Activated effector memory CD4-positive, alpha-beta T cell treated with anti-CD3 and anti-CD28 coated beads, Interleukin-2, amount 50 U/mL, for 16 hours (primary cell): ENCODE data around the gene EVX2.

Experiments used
- DNase-seq: peaks from one replicate; pipeline ENCODE4 v3.0.0-alpha.2; 2020

EVX2 gene

DNA sequence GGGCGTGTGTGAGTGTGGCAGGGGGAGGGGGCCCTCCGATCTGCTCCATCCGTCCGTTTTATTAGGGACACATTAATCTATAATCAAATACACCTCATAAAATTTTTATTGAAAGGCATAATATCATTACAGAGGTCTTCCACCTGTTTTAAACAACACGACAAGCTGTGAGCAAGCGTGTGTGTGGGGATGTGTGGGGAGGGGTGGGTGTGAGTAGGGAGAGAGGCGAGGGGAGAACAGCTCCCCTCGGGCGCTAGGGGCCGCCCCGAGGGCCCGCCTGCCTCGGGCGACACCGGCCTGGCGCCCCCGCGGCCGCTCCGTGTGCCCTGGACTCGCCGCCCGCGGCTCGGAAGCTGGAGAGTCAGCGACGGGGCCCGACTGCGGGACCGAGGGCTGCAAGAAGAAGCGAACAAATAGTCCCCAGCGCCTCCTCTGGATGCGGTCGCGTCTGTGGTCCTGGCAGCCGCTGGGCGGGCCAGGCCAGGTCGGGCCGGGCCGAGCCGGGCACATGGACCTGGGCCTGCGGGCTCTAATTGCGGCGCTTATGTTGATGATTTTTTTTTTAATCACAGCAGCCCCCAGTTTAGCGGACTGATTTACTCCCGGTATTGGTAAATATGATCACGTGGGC is 38.4 kb upstream of the EVX2 start:
- no peak for DNase-seq

DNA sequence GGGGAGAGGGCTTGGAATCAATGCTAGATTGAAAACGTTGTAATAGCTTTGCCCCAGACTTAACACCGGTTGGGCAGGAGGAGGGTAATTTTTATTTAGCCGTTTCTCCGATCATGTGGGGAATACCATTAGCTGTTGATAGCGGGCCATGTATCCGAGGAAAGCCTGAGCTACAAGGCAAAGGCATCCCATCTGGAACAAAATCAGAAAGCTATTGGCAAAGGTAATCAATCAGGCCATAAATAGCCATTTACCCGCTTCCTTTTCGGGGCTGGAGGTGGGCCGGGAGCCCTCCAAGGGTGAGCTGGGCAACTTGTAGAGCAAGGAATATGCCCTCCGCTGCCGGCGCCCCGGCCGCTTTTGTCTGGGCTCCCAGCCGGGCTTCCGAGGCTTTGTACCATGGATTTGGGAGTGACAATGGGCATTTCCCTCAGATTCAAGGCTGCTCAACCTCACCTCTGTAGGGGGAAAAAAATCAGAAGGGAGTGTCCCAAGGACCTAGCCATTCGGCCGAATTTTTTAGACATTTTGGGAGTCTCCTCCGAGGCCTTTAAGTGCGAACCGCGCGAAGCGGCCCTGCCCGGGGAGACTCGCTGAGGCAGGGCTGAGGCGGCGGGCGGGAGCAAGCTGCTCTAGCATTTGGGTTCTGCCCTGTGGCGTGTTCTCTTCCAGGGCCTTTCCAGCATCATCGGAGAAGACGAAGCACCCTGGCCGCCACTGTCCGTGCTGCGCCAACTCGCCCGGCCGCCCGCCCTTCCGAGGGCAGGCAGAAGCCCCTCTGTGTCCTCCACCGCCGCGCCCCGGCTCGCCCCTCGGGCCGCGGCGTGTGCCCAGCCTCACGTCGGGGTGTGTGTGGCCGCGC is 37.7 kb upstream of the EVX2 start:
- DNase-seq, result no peak

GRCh38 chr2:176120364-176121189 is 36.8 kb upstream of the EVX2 start:
- no peak for DNase-seq

DNA sequence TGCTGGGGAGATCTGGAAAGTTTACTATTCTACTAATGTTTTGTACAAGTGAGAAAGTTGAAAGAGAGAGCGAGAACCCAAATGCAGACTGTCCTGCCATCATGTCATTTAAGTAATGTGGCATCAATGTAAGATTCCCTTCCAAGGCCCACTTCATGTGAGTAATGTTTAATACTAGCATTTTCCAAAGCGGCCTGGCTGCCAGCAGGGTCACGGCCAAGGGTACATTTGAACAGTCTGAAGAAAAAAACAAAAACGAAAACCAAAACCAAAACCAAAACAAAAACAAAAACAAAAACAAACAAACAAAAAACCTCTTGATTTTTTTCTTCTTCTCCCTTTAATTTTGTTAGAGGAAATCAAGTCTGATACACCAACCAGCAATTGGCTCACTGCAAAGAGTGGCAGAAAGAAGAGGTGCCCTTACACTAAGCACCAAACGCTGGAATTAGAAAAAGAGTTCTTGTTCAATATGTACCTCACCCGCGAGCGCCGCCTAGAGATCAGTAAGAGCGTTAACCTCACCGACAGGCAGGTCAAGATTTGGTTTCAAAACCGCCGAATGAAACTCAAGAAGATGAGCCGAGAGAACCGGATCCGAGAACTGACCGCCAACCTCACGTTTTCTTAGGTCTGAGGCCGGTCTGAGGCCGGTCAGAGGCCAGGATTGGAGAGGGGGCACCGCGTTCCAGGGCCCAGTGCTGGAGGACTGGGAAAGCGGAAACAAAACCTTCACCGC is 35.0 kb upstream of the EVX2 start:
- no peak for DNase-seq

DNA sequence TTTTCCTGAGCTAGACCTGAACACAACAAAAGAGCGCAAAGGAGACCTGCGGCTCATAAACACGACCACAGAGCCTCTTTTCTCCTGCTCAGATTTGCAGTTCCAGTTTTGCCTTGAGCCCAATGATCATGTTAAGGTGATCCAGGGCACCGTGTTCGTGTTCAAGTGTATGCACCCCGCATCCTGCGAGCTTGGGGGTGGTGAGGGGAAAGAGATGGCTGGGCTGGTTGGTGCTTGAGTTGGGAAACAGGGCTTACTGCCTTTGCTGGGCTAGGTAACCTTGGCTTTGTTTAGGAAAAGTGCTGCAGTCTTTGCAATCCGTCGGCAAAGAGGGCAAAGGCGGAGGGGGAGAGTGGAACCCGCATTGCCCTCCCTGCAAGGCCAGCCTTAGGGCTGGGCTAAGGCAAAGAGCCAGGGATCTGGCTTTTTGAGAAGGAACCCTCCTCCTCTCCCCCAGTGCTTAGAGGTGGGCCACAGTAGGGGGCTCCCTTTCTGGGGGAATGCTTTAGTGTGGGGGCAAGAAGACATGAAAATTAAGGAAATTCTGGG is 34.1 kb upstream of the EVX2 start:
- no peak for DNase-seq

DNA sequence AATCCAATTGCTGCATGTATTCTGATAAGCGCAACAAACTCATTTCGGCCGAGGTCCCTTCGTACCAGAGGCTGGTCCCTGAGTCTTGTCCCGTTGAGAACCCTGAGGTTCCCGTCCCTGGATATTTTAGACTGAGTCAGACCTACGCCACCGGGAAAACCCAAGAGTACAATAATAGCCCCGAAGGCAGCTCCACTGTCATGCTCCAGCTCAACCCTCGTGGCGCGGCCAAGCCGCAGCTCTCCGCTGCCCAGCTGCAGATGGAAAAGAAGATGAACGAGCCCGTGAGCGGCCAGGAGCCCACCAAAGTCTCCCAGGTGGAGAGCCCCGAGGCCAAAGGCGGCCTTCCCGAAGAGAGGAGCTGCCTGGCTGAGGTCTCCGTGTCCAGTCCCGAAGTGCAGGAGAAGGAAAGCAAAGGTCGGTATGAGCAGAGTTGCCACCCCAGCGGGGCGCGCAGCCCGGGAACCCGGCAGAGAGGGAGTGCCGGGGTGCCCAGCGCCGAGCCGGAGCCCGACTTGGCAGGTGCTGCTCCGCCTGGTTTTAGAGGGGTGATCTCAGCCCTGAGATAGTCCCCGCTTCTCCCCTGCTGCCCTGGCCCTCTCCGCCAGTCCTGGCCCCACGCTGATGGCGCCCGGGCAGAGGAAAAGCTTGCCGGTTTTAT is 33.5 kb upstream of the EVX2 start:
- DNase-seq, result no peak

GRCh38 chr2:176115883-176116813 is 32.4 kb upstream of the EVX2 start, which contains the start of gene HOXD10:
Gene HOXD10, plus strand, starts transcription at chr2:176116778. Its CDS starts 56 bp downstream, at chr2:176116834.
- no peak for DNase-seq

GRCh38 chr2:176114930-176115625 is 31.3 kb upstream of the EVX2 start:
- no peak for DNase-seq

GRCh38 chr2:176114120-176114929 is 30.6 kb upstream of the EVX2 start:
- DNase-seq, result no peak

- DNase-seq, result no peak
Measured at GRCh38 chr2:176112375-176113302, 28.9 kb upstream of the EVX2 start.

GRCh38 chr2:176111846-176112374 is 28.1 kb upstream of the EVX2 start:
- no peak for DNase-seq

DNA sequence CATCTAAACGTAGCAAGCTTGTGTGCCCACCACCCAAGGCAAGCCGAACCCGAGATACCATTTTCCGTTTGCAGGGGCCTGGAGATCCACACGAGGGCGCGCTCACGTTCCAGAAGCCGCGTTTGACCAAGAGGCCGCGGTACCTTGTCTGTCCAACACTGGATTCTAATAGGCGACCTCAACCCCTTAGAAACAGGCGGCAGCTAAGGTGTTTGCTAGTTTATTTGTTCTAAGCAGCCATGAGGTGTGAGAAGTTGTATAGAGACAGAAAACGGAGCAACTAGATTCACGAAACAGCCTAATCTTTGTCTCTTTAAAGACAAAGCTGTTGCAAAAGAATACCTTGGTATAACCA is 27.5 kb upstream of the EVX2 start:
- no peak for DNase-seq

- no peak for DNase-seq
Measured at GRCh38 chr2:176110415-176111308, 26.9 kb upstream of the EVX2 start.

- no peak for DNase-seq
Measured at GRCh38 chr2:176109946-176110345, 26.2 kb upstream of the EVX2 start.

- DNase-seq, result no peak
Measured at GRCh38 chr2:176109192-176109901, 25.6 kb upstream of the EVX2 start.

- no peak for DNase-seq
Measured at GRCh38 chr2:176107731-176108181, 24.0 kb upstream of the EVX2 start.
